DND-41 (cell line): ENCODE results near the gene GOLGB1.

ENCODE experiments used
- ATAC-seq: fragments of 200-7000 bp; cut with Tn5 transposase; 3 replicates; pipeline ENCODE4 v1.9.1; 2021; ENCODE audit warnings: low read depth; ENCODE audit not compliant: insufficient read depth
- DNase-seq: peaks from one replicate; pipeline ENCODE4 v3.0.0-alpha.2; 2020
- H2AFZ ChIP-seq: 2 replicates; pipeline ENCODE4 v1.6.0; 2012; ENCODE audit warnings: low read depth, low read length
- H3K27ac ChIP-seq: 2 replicates; pipeline ENCODE4 v1.5.1; 2012; ENCODE audit warnings: low read length, inconsistent platforms
- H3K27me3 ChIP-seq: fragments of 200-600 bp; sonication (generic); 2 replicates; pipeline ENCODE4 v1.6.0; 2012; ENCODE audit warnings: low read length, mild to moderate bottlenecking, inconsistent platforms; ENCODE audit not compliant: insufficient read depth, poor library complexity
- H3K36me3 ChIP-seq: 2 replicates; pipeline ENCODE4 v1.5.1; 2012; ENCODE audit warnings: low read length, inconsistent platforms; ENCODE audit not compliant: insufficient read depth
- H3K4me1 ChIP-seq: 2 replicates; pipeline ENCODE4 v1.5.1; 2012; ENCODE audit warnings: mild to moderate bottlenecking, low read length; ENCODE audit not compliant: insufficient read depth
- H3K4me2 ChIP-seq: 2 replicates; pipeline ENCODE4 v1.6.0; 2012; ENCODE audit warnings: mild to moderate bottlenecking, moderate library complexity, low read length, inconsistent platforms; ENCODE audit not compliant: insufficient read depth
- H3K4me3 ChIP-seq, 2 experiments: fragments of 200-600 bp in 1 of 2; shearing (Covaris generic) in 1 of 2; 2 replicates each; pipeline ENCODE4 v1.5.1; 2012 to 2016; ENCODE audit warnings: inconsistent platforms in 2 of 2, low read length in 2 of 2, mild to moderate bottlenecking in 2 of 2, low read depth in 1 of 2, moderate library complexity in 1 of 2
- H3K79me2 ChIP-seq: 2 replicates; pipeline ENCODE4 v1.6.0; 2012; ENCODE audit warnings: low read length, inconsistent platforms; ENCODE audit not compliant: insufficient read depth
- H3K9ac ChIP-seq: 2 replicates; pipeline ENCODE4 v1.6.0; 2012; ENCODE audit warnings: low read depth, mild to moderate bottlenecking, inconsistent platforms, low read length, moderate library complexity
- H3K9me3 ChIP-seq: 2 replicates; pipeline ENCODE4 v1.5.1; 2012; ENCODE audit warnings: low read length, moderate library complexity, mild to moderate bottlenecking, inconsistent platforms; ENCODE audit not compliant: insufficient read depth, severe bottlenecking
- H4K20me1 ChIP-seq: 2 replicates; pipeline ENCODE4 v1.6.0; 2012; ENCODE audit warnings: low read length; ENCODE audit not compliant: insufficient read depth
- EZH2 ChIP-seq: IDR thresholded peaks from 3 replicates; pipeline ENCODE4 v1.6.1; 2012; ENCODE audit warnings: borderline replicate concordance, low read depth, mild to moderate bottlenecking, moderate library complexity, low read length, inconsistent platforms; ENCODE audit not compliant: severe bottlenecking
- TF ChIP-seq, protein P1 (sequence below): IDR thresholded peaks from 2 replicates; pipeline ENCODE4 v1.5.1; 2012; ENCODE audit warnings: borderline replicate concordance, low read length, moderate library complexity, mild to moderate bottlenecking; ENCODE audit not compliant: poor library complexity, severe bottlenecking; ENCODE audit errors: extremely low read depth

GOLGB1 gene

DNA sequence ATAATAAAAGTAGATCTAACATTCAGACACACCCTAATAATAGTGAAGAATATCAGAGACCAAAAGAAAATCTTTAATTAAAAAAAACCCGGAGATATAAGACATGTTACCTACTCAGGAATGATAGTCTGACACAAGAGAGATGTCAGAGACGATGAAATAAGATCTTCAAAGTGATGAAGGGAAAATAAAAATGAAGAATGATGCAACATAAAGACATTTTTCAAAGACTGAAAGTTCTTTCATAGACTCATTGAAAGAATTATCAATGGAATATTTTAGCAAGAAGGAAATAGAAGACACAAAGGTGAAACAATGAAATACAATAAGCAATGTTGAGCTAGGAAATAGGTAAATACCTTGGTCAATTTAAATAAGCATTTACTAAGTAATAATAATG, 108.4 kb downstream of the GOLGB1 start:
- Histone ChIP-seq H3K4me3 (no peak overlapping the region), H3K27me3 (no peaks in the 10 kb centered on the region), H3K79me2 (no peaks in the 10 kb centered on the region), H3K4me1 (no peaks in the 10 kb centered on the region), H3K4me2 (no peak overlapping the region), H3K36me3 (peaks cover 76% of the 10 kb centered on the region), H3K27ac (no peak overlapping the region), H2AFZ (no peak overlapping the region), H3K9ac (no peak overlapping the region), H4K20me1 (no peaks in the 10 kb centered on the region), H3K9me3 (no peaks in the 10 kb centered on the region)
- TF ChIP-seq EZH2 = no peak
- TF ChIP-seq, protein P1, sequence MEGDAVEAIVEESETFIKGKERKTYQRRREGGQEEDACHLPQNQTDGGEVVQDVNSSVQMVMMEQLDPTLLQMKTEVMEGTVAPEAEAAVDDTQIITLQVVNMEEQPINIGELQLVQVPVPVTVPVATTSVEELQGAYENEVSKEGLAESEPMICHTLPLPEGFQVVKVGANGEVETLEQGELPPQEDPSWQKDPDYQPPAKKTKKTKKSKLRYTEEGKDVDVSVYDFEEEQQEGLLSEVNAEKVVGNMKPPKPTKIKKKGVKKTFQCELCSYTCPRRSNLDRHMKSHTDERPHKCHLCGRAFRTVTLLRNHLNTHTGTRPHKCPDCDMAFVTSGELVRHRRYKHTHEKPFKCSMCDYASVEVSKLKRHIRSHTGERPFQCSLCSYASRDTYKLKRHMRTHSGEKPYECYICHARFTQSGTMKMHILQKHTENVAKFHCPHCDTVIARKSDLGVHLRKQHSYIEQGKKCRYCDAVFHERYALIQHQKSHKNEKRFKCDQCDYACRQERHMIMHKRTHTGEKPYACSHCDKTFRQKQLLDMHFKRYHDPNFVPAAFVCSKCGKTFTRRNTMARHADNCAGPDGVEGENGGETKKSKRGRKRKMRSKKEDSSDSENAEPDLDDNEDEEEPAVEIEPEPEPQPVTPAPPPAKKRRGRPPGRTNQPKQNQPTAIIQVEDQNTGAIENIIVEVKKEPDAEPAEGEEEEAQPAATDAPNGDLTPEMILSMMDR = no peak
- DNase-seq (no peak), ATAC-seq (no peak)

DNA sequence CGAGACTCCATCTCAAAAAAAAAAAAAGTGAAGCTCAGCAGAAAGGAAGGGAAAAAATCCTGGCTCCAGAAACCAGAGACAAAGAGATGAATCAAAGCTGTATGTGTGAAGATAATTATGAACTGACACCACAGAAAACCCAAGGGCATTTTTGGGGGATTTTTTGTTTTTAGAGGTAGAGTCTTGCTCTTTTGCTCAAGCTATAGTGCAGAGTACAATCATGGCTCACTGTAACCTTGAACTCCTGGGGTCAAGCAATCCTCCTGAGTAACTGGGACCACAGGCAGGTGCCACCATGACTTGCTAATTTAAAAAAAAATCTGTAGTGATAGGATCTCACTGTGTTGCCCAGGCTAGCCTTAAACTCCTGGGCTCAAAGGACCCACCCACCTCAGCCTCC, 111.6 kb downstream of the GOLGB1 start:
- TF ChIP-seq, protein P1 = no peak
- TF ChIP-seq EZH2 = no peak
- no peaks in the 10 kb centered on the region for H3K27me3 ChIP-seq
- H3K4me2 ChIP-seq = no peak overlapping the region
- no peaks in the 10 kb centered on the region for H3K4me1 ChIP-seq
- no peak overlapping the region for H3K9ac ChIP-seq
- ATAC-seq (no peak), DNase-seq (no peak)
- no peaks in the 10 kb centered on the region for H4K20me1 ChIP-seq
- H2AFZ ChIP-seq = no peak overlapping the region
- H3K27ac ChIP-seq = no peak overlapping the region
- no peak overlapping the region for H3K4me3 ChIP-seq
- no peaks in the 10 kb centered on the region for H3K9me3 ChIP-seq
- H3K79me2 ChIP-seq = no peaks in the 10 kb centered on the region
- H3K36me3 ChIP-seq = peaks cover 76% of the 10 kb centered on the region

DNA sequence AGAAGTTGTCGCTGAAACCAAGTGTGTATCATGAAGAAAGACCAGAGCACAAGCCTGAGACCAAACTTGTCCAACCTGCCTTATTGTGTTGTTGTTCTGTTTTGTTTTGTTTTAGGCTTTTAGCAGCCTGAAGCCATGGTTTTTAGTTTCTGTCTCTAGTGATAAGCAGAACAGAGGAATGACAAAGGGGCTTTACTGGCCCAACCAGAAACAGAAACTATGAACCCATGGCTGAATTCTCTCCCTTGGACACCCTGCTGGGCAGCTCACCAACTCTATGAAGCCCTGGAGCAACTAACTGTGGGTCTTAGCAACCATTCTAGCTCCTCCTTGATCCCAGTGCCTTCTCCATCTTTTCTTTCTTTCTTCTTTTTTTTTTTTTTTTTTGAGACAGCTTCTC, 119.2 kb downstream of the GOLGB1 start:
- H3K9me3 ChIP-seq = no peaks in the 10 kb centered on the region
- no peak overlapping the region for H3K9ac ChIP-seq
- ATAC-seq (no peak), DNase-seq (no peak)
- peaks cover 41% of the 10 kb centered on the region for H3K36me3 ChIP-seq
- no peak overlapping the region for H3K4me3 ChIP-seq
- no peak overlapping the region for H3K27ac ChIP-seq
- no peak overlapping the region for H3K4me2 ChIP-seq
- no peak for TF ChIP-seq EZH2
- TF ChIP-seq, protein P1 = no peak
- H3K79me2 ChIP-seq = no peaks in the 10 kb centered on the region
- no peaks in the 10 kb centered on the region for H3K27me3 ChIP-seq
- H4K20me1 ChIP-seq = no peaks in the 10 kb centered on the region
- no peak overlapping the region for H2AFZ ChIP-seq
- no peaks in the 10 kb centered on the region for H3K4me1 ChIP-seq

DNA sequence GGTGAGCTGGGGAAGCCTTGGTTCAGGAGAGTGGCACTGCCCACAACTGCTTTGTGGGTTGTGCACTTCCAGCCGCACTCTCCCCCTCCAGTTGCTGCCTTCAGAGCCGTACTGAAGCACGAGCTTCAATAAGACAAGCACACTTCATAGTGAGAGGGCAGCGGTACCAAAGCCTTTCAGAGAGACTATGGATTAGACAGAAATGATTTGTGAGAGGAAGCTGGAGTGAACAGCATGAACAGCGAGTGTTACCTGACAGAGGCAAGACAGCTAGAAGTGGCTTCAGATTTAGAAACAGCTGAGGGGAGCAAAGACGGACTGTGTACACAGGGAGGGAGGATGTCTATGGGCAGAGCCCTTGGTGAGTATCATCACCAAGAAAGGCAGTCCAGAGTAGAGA, 119.9 kb downstream of the GOLGB1 start:
- H3K27ac ChIP-seq = no peak overlapping the region
- no peaks in the 10 kb centered on the region for H3K9me3 ChIP-seq
- H3K27me3 ChIP-seq = no peaks in the 10 kb centered on the region
- TF ChIP-seq EZH2 = no peak
- H4K20me1 ChIP-seq = no peaks in the 10 kb centered on the region
- H3K9ac ChIP-seq = no peak overlapping the region
- no peak overlapping the region for H3K4me3 ChIP-seq
- no peaks in the 10 kb centered on the region for H3K4me1 ChIP-seq
- H3K36me3 ChIP-seq = peaks cover 35% of the 10 kb centered on the region
- H2AFZ ChIP-seq = no peak overlapping the region
- H3K79me2 ChIP-seq = no peaks in the 10 kb centered on the region
- DNase-seq = no peak
- H3K4me2 ChIP-seq = no peak overlapping the region
- no peak for ATAC-seq
